ENCODE measurements around the gene THUMPD2.

Gene THUMPD2

GRCh38 chr2:39780825-39781600 is 2.0 kb upstream of the THUMPD2 start:
- no peak for TF ChIP-seq CTCF (conservative IDR thresholded peaks at IDR 0.05; ENCODE audit: low read depth, low read length)
- no peak overlapping the region for H3K4me3 ChIP-seq (ENCODE audit: low read depth, low read length)
- peak; percentile 11 for DNase-seq (ENCODE audit: low read depth)

GRCh38 chr2:39779927-39780326 is 869 bp upstream of the THUMPD2 start:
- H3K4me3 ChIP-seq (ENCODE audit: low read depth, low read length) = no peak overlapping the region
- TF ChIP-seq CTCF (conservative IDR thresholded peaks at IDR 0.05; ENCODE audit: low read depth, low read length) = no peak
- DNase-seq (ENCODE audit: low read depth) = no peak

GRCh38 chr2:39779341-39779851 is 338 bp upstream of the THUMPD2 start:
- no peak for TF ChIP-seq CTCF (conservative IDR thresholded peaks at IDR 0.05; ENCODE audit: low read depth, low read length)
- peak overlapping the region; percentile 91 for H3K4me3 ChIP-seq (ENCODE audit: low read depth, low read length)
- peak; percentile 10 for DNase-seq (ENCODE audit: low read depth)

DNA sequence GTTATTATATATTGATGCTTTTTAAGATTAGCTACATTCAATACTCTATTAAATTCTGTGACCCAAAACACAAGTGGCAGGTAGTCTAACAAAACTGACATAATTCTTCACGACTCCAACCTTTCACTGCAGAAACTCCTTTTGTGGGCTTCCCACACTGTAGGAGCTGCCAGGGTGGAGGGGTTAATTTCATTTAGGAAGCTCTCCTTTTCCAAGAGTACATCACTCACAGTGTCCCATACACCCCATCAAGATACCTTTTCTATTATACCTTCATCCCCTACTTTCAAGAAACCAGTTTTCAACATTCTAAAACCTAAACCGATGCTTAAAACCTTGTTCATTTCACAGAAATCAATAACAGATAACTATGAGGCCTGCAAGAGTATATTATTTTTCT is 825 bp downstream of the THUMPD2 start:
- peak overlapping the region; percentile 91 for H3K4me3 ChIP-seq (ENCODE audit: low read depth, low read length)
- no peak for DNase-seq (ENCODE audit: low read depth)
- TF ChIP-seq CTCF (conservative IDR thresholded peaks at IDR 0.05; ENCODE audit: low read depth, low read length) = no peak

- TF ChIP-seq CTCF (conservative IDR thresholded peaks at IDR 0.05; ENCODE audit: low read depth, low read length) = no peak
- no peak for DNase-seq (ENCODE audit: low read depth)
- H3K4me3 ChIP-seq (ENCODE audit: low read depth, low read length) = no peak overlapping the region
Measured at GRCh38 chr2:39772812-39773152, 6.3 kb downstream of the THUMPD2 start.

DNA sequence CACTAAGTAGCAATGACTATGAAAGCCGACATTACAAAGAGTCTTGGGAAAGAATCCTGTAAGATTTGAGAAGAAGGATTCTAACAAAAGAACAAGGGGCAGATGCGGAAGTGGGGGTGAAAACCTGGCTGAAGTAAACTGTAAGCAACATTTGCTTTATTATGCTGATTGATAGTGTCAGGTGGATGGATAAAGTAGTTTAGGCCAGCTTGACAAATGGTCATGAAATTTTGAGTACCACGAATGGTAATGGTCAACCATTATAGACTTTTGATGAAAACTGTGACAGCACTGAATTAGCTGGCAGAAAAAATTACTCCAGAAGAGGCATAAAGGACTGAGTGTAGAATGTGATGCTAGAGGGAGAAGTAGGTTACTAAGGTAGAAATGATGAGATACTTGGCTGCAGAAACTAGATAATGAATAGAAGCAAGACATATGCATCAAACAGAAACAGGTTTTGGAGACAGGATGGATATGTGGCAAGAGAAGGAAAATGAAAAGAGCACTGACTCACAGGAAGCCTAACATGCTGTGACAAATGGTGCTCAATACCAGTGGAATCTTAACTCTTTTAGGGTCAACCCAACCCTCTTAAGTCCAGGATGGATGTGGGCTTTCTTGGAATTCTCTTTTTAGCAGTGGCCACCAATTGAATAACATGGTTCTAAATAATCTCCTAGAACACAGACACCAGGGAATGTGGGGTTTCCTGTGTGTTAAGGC is 6.8 kb downstream of the THUMPD2 start:
- no peak overlapping the region for H3K4me3 ChIP-seq (ENCODE audit: low read depth, low read length)
- TF ChIP-seq CTCF (conservative IDR thresholded peaks at IDR 0.05; ENCODE audit: low read depth, low read length) = no peak
- peak; percentile 73 for DNase-seq (ENCODE audit: low read depth)
